ES-I3 (cell line): Measurements from ENCODE around the gene CPB2.

Experiments
- H3K36me3 ChIP-seq: 2 replicates; pipeline ENCODE4 v1.6.1; 2013; ENCODE audit warnings: mild to moderate bottlenecking, low read length, control low read depth, moderate library complexity; ENCODE audit not compliant: insufficient read depth
- H3K4me1 ChIP-seq: 2 replicates; pipeline ENCODE4 v1.6.1; 2013; ENCODE audit warnings: mild to moderate bottlenecking, control low read depth, low read length; ENCODE audit not compliant: insufficient read depth
- H3K9ac ChIP-seq: 2 replicates; pipeline ENCODE4 v1.6.1; 2013; ENCODE audit warnings: low read depth, mild to moderate bottlenecking, low read length, moderate library complexity
- H3K9me3 ChIP-seq: 2 replicates; pipeline ENCODE4 v1.6.1; 2013; ENCODE audit warnings: mild to moderate bottlenecking, low read length, moderate library complexity; ENCODE audit not compliant: control insufficient read depth, insufficient read depth

Gene CPB2

GRCh38 chr13:46134961-46135522 lies 30.2 kb upstream of the CPB2 start:
- Histone ChIP-seq H3K9ac (no peak overlapping the region), H3K4me1 (peaks cover 7% of the 10 kb centered on the region), H3K9me3 (no peaks in the 10 kb centered on the region), H3K36me3 (no peaks in the 10 kb centered on the region; the same call in 1 of the 2 replicates)

GRCh38 chr13:46134494-46134893 lies 29.7 kb upstream of the CPB2 start:
- no peaks in the 10 kb centered on the region for H3K9me3 ChIP-seq
- H3K4me1 ChIP-seq = peaks cover 7% of the 10 kb centered on the region
- no peak overlapping the region for H3K9ac ChIP-seq
- H3K36me3 ChIP-seq = no peaks in the 10 kb centered on the region; the same call in 1 of the 2 replicates

DNA sequence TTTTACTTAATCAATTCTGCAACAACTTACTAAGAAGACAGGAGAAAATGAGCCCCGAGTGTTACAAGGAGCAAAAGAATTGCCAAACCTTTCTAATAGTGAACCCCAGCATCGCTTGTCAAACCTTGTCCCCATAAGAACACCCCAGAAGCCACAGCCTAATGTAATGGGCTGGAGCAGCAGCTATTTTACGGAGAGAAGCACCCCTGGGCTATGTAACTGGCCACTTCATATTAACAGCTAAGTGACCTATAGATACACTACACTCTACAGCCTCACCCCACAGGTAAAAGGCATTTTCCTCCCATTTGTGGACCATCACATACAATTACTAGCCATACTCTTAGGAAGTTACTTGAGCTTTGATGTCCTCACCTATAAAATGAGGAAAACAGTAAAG lies 27.3 kb upstream of the CPB2 start:
- H3K9me3 ChIP-seq = no peaks in the 10 kb centered on the region
- no peaks in the 10 kb centered on the region for H3K36me3 ChIP-seq
- peaks cover 7% of the 10 kb centered on the region for H3K4me1 ChIP-seq
- H3K9ac ChIP-seq = no peak overlapping the region

- Histone ChIP-seq H3K9ac (no peak overlapping the region), H3K9me3 (no peaks in the 10 kb centered on the region), H3K4me1 (peaks cover 7% of the 10 kb centered on the region)
Observed at GRCh38 chr13:46131705-46132104, 26.9 kb upstream of the CPB2 start.

DNA sequence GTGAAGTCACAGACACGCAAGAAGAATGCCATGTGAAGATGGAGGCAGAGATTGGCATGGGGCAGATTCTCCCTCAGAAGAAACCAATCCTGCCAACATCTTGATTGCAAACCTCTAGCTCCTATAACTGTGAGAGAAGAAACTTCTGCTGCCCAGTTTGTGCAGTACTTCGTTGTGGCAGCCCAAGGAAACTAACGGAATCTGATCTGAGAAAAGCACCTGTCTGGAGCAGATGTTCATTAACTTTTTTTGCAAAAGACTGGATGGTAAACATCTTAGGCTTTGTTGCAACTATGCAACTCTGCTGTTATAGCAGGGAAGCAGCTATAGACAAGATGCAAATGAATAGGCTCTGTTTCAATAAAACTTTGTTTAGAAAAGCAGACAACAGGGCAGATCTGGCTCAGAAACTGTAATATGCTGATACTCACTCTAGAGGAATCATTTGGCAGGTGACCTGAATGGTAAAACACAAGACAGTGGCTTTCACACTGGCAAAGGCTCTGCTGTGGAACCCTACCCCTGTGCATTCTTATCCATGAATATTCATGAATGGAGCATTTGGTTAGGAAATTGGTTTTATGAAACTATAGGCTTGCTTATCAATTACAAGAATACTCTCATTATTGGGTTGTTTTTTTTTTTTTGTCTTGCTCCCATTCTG lies 25.3 kb upstream of the CPB2 start:
- Histone ChIP-seq H3K9ac (no peak overlapping the region), H3K4me1 (peaks cover 3% of the 10 kb centered on the region), H3K36me3 (no peaks in the 10 kb centered on the region), H3K9me3 (no peaks in the 10 kb centered on the region)

More at GRCh38 chr13:46131705-46132104, 26.9 kb upstream of the CPB2 start:
- H3K36me3 ChIP-seq = no peaks in the 10 kb centered on the region

DNA sequence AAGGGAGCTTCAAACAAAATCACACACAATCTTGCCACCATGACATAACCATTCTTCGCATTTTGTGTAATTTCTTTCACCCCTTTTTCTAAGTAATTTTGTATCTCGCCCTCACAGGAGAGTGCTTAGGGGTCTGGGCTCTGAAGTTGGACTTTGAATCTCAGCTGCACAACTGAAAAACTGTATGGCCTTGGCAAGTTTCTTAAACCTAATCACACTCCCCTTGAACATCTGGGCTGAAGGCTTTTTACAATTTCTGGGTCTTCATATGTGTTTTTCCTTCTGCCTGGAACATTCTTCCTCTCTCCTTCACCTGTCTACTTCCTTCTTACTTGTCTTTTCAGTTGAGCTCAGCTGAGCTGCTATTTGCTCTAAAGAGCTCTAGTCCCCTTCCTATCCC lies 24.3 kb upstream of the CPB2 start:
- no peaks in the 10 kb centered on the region for H3K9me3 ChIP-seq
- no peaks in the 10 kb centered on the region for H3K4me1 ChIP-seq
- H3K9ac ChIP-seq = no peak overlapping the region
- H3K36me3 ChIP-seq = no peaks in the 10 kb centered on the region

- Histone ChIP-seq H3K4me1 (no peaks in the 10 kb centered on the region), H3K9ac (no peak overlapping the region), H3K36me3 (no peaks in the 10 kb centered on the region), H3K9me3 (no peaks in the 10 kb centered on the region)
Observed at GRCh38 chr13:46127358-46128023, 22.7 kb upstream of the CPB2 start.

GRCh38 chr13:46126552-46127357 lies 21.9 kb upstream of the CPB2 start:
- Histone ChIP-seq H3K36me3 (no peaks in the 10 kb centered on the region), H3K9ac (no peak overlapping the region), H3K4me1 (no peaks in the 10 kb centered on the region), H3K9me3 (no peaks in the 10 kb centered on the region)

DNA sequence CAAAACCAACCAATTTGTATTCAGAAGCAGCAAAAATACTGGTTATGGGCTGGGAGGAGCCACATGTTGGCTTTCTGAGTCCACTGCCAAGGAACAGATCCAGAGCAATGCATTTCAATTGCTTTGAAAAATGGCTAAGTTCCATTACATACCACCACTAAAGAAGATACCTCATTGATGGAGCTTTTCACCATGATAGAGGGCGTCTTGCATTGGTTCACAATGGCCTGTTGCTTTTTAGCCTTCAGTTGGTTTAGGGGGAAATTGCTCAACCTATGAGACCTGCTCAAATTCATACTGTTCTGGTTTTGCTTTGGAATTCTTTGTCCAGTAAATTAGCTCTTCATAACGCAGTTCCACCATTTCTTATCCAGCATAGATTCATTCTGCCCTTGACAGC lies 21.2 kb upstream of the CPB2 start:
- Histone ChIP-seq H3K4me1 (no peaks in the 10 kb centered on the region), H3K9ac (no peak overlapping the region)

GRCh38 chr13:46124967-46125933 lies 20.4 kb upstream of the CPB2 start:
- Histone ChIP-seq H3K36me3 (no peaks in the 10 kb centered on the region), H3K4me1 (peaks cover 4% of the 10 kb centered on the region; the same call in 1 of the 2 replicates), H3K9me3 (no peaks in the 10 kb centered on the region), H3K9ac (no peak overlapping the region)

More for the DNA sequence above, 21.2 kb upstream of the CPB2 start:
- Histone ChIP-seq H3K36me3 (no peaks in the 10 kb centered on the region), H3K9me3 (no peaks in the 10 kb centered on the region)

DNA sequence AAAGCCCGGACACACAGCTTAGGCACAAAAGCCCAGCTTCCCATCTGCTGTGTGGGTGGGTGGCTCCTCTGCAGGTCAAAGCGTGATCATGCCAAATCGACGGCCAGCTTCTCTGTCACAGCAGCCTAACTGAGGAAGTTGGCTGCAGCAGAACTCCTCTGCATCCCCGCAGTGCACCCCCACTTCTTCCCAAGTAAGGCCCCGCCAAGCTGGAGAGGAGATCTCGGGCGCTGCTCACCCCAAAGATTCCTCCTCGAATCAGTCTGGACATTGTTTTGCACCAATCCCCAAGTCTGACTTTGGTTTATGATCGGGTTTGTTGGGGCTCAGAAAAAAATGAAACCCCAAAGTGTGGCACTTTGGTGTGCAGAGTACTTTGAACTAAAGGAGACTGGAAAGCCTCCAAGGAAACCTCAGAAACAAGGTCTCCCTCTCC lies 19.7 kb upstream of the CPB2 start:
- H3K36me3 ChIP-seq = no peaks in the 10 kb centered on the region
- H3K4me1 ChIP-seq = peaks cover 9% of the 10 kb centered on the region; the same call in 1 of the 2 replicates
- no peak overlapping the region for H3K9ac ChIP-seq
- H3K9me3 ChIP-seq = no peaks in the 10 kb centered on the region

DNA sequence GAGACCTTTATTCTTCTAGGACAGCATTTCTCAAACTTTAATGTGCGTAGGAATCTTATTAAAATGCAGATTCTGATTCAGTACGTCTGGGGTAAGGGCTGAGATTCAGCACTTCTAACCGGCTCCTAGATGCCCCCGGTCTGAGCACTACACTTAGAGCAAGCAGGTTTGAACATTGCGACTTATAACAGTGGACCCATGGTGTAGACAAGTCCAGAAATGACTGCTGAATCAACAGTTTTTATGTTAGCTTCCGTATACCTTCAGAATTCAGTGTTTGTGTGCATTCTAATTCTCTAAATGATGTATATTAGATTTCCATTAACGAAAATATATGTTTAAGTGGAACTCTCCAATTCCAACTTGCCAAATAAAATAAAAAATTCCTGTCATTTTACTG lies 17.5 kb upstream of the CPB2 start:
- H3K9ac ChIP-seq = no peak overlapping the region
- peaks cover 2% of the 10 kb centered on the region; the same call in 1 of the 2 replicates for H3K9me3 ChIP-seq
- peaks cover 9% of the 10 kb centered on the region; the same call in 1 of the 2 replicates for H3K4me1 ChIP-seq
- no peaks in the 10 kb centered on the region for H3K36me3 ChIP-seq

- Histone ChIP-seq H3K4me1 (peaks cover 9% of the 10 kb centered on the region; the same call in 1 of the 2 replicates), H3K9ac (no peak overlapping the region), H3K9me3 (peaks cover 2% of the 10 kb centered on the region; the same call in 1 of the 2 replicates), H3K36me3 (no peaks in the 10 kb centered on the region)
Observed at GRCh38 chr13:46121597-46122163, 16.8 kb upstream of the CPB2 start.
